ENCODE results near the gene ADD2. TPM values are rescaled to one million over a fixed set of nuclear protein-coding genes. Genes with fewer than 3 reads are reported as not detected.
"Not testable (repeated sequence)": the region's sequence is repeated elsewhere in the genome, so short reads cannot be mapped to it uniquely, and the experiment has no call there.

The ADD2 gene
- total RNA-seq, 1 donor from 2014 or later, result 0.95 TPM

DNA sequence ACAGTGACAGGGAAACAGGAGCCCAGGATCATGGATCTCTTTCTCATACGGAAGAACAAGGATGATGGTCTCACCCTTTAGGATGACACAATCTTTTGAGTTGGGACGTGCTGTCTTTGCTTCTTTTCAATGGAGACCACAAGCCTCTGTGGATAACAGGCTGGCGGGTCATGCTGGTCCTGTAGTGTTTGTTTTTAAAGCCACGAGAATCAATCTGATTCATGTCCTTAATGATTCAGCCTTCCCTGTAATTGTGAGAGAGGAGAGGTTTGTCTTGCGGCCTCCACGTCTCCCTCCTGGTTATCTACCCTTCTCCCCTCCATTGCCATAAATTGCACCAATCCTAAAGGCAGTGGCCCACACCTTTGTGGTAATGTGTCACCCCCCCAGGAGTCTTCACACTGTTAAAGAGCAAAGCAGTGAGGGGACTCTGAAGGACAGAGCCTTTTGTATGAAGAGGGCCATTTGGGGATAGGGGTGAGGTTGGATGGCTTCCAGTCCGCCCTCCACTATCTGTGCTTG lies 126.7 kb downstream of the ADD2 start:
- no peak for DNase-seq (ENCODE audit: low spot score)

DNA sequence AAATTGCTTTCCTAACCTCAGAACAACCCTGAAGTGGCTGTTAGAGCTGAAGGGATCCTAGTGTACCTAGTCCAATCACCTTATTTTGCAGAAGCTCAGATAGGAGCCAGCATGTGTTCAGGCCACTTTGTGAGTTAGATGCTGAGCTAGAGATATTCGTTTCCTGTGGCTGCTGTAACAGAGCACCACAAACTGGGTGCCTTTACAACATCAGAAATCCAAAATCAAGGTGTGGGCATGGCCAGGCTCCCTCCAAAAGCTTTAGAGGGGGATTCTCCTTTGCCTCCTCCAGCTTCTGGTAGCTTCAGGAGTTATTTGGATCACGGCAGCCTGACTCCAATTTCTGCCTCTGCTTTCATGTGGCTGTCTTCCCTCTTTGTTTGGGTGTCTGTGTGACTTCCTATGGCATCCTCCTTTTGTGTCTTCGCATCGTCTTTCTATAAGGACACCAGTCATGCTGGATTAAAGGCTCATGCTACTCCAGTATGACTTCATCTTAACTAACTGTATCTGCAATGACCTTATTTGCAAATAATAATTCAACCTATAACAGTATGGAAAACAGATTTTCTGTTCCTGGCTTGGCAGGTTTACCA lies 128.1 kb downstream of the ADD2 start:
- no peak for DNase-seq (ENCODE audit: low spot score)

DNA sequence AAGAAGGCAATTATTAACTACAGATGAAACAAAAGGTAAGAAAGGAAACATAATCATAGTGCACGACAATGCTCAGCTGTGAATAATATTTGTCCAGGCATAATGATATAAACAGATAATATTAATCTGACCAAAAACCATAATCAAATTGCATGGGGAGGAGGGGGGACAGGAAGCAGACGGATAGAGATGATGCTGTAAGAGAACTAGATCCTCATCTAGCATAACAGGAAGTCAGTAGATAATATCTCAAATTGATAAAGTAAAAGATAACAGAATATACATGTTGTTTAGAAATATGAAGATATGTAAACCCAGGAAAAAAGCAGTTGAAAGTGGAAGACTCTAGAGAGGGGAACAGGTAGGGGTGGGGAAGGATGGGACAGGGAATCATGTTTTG lies 129.4 kb downstream of the ADD2 start:
- no peak for DNase-seq (ENCODE audit: low spot score)

DNA sequence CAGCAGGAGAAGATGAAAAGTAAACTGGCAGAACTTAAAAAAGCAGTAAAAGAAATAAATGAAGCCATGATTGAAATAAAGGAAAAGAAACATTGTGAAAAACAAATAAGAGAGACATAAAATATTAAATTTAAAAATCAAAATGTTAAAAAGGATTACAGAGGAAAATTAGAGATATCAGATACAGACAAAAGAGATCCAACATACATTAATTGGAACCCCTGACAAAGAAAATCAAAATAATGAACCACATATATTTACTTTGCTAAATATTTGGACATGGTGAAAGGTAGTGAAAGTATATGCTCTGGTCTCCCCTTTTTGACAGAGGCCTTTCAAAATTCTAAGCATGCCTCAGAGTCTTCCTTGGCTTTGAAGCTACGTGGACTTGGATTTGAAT lies 134.5 kb downstream of the ADD2 start:
- no peak for DNase-seq (ENCODE audit: low spot score)

DNA sequence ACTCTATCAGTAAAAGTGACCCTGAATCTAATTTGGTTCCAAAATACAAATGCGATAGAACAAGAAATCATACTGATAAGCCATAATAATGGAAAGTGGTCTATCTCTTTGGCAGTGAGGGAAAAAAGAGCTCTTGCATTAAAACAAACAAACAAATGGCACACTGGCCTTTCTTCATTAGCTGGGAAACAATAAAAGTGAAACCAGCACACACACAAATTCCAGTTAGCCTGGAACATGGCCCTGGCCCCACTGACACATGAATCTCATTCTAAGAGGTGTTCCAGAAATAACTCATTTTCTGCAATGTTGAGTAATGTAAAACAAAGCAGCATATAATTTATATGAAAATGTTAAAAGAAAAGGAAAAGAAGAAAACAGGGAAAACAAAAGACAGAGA lies 135.0 kb downstream of the ADD2 start:
- no peak for DNase-seq (ENCODE audit: low spot score)

DNA sequence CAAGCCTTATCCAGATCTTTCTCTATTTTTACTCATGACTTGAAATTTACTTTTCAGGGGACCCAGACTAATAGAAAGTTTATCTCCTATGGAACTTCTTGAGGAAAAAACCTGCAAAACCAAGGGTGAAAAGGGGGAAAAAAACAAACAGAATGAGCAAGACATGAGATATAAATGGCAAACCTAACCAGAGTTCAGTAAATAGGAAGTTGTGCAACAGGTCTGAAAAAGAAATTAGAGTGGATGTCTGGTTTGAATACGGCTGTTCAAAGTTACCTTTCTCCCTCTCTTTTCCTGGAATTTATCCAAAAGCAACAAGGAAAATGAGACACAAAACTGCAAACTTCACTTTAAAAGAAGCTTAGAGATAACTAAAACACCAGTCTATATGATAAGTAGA lies 135.6 kb downstream of the ADD2 start:
- no peak for DNase-seq (ENCODE audit: low spot score)

DNA sequence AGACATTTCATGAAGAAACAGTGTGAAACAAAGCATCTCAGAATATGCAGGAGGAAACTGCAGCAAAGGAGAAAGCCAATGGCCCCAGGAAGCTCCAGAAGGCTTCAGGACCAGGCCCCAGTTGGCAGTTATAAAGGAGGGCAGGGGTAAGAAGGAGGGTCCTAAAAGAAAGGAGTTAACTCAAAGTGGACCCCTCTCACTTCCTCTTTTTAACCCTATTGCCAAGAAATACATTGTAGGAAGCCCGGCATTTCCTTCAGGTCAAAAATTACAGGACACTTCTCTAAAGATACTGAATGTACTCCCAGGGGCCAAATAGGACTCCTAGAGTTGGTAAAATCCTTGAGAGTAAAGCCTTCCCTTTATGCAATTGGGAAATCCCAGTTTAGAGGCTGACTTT lies 137.2 kb downstream of the ADD2 start:
- no peak for DNase-seq (ENCODE audit: low spot score)

DNA sequence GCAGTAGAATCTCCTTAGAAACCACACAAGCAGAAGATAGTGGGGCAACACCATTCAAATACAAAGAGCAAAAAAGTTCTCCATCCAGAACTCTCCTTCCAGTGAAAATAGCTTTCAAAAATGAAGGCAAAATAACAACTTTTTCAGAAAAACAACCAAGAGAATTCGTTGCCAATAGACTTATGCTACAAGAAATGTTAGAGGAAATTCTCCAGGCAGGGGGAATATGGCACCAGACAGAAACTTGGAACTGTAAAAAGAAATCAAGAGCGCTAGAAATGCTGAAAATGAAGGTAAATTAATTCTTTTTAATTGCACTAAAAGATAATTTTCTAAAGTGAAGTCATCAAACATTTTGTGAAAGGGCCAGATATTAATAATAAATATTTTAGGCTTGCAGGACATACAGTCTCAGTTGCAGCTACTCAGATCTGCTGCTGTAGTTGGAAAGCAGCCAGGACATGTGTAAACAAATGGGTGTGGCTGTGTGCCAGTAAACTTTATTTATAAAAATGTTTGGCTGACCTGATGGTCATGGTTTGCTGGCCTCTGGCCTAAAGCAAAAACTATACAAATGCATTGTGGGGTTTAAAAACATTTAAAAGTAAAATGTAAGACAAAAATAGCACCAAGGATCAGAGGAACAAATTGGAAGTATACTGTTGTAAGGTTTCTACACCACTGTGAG lies 140.6 kb downstream of the ADD2 start:
- DNase-seq (ENCODE audit: low spot score), result no peak

DNA sequence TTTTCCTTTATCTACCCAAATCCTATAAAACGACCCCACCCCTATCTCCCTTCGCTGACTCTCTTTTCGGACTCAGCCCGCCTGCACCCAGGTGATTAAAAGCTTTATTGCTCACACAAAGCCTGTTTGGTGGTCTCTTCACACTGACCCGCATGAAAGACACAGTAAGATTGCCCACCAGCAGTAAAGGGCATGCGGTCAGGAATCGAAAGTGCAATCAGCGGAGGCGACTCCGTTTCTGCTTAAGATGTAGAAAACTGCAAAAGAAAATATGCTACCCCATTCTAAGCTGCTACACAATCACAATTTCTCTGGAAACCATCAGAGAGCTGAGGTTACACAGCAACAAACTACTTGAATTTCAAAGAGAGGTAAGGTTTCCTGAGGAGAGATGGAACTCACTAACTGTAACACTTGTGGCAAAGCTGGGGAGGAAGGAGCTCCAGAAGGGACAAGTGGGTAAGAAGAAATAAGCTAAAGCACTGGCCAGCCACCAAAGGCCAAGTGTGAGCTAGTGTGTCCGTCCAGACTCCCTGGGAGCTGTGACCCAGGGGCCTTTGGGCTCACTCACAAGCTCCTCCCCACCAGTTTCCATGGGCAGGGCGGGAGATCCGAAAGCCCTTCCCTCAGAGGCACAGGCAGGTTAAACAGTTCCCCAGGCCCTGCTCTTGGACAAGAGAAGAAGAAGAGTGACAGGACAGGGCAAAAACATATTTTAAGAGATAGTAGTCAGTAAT lies 141.6 kb downstream of the ADD2 start:
- no peak for DNase-seq (ENCODE audit: low spot score)

DNA sequence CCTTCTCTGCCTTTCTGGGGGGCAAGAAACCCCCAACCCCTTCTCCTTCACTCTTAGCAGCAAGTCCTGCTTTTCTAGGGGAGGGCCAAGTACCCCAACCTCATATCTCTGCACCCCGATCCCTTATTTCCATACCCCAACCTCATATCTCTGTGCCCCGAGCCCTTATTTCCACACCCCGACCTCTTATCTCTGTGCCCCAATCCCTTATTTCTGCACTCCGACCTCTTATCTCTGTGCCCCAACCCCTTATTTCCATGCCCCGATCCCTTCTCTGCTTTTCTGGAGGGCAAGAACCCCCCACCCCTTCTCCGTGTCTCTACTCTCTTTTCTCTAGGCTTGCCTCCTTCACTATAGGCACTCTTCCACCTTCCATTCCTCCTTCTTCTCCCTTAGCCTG lies 146.5 kb downstream of the ADD2 start:
- DNase-seq (ENCODE audit: low spot score), result not testable (repeated sequence)

DNA sequence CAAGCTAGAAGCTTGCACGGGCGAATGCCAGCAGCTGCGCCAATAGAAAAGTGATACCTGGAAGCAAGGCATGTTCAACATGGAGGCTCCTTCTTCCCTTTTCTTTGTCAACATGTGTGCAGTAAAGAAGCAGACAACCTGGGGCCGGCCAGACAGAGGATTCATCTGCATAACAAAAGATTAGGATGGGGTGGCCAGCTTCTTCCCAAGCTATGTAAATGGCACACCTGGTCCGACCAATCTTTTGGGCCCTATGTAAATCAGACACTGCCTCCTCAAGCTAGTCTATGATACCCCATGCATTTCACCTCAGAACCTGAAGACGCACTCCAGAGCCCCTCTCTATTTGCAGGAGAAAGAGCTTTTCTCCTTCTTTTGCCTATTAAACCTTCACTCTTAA lies 148.0 kb downstream of the ADD2 start:
- DNase-seq (ENCODE audit: low spot score), result no peak

DNA sequence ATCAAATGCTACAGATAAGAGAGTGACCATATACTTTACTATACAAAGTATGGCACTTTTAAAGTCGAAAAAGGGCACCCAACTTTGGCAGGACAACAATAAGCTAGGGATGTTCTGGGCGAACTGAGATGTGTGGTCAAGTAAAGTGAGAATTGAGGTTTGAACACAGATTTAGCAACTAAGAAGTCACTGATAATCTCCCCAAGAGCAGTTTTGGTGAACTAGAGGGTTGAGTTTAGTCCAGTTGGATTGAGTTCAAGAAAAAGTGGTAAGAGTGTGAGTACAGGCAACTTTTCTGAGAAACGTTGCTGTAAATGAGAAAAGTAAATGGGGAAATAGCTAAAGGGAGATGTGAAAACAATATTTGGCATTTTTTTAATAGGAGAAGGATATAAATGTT lies 148.8 kb downstream of the ADD2 start:
- no peak for DNase-seq (ENCODE audit: low spot score)

DNA sequence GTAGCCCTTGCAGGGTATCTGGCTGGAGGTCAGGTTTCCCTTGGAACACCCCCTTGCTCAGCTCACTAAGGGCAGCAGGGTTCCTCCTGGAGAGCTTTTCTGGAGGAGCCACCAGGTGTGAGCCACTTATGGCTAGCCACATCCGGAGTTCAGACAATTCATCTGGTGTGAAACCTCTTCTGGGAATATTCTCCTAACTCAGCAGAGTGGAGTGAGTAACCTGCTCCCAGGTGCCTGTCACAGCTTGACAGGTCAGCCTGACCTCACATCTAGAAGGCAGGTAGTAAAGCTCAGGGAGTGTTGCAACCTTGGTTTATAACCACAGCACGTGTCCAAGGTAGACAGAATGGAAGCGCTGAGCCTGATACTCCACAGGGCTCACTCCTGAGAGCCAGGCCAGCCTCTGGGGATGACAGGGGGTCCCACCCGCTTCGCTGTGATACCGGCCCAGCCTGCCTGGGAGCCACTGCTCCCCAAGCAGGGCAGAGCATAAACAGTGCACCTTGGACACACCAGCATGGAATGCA lies 151.8 kb downstream of the ADD2 start:
- DNase-seq (ENCODE audit: low spot score), result no peak

DNA sequence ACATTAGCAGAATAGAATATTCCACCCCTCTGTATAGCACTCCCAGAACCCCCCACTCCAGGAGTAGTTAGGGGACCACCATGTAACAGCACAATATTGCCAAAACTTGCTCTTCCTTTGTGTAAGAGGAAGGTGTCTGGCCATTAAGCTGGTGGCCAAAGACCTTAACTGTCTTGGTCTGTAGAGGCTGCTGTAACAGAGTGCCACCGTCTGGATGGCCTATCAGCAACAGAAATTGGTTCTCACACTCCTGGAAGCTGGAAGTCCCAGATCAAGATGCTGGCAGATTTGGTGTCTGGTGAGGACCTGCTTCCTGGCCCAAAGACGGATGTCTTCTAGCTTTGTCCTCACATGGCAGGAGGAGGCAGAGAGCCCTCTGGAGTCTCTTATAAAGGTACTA lies 152.8 kb downstream of the ADD2 start:
- DNase-seq (ENCODE audit: low spot score), result no peak

DNA sequence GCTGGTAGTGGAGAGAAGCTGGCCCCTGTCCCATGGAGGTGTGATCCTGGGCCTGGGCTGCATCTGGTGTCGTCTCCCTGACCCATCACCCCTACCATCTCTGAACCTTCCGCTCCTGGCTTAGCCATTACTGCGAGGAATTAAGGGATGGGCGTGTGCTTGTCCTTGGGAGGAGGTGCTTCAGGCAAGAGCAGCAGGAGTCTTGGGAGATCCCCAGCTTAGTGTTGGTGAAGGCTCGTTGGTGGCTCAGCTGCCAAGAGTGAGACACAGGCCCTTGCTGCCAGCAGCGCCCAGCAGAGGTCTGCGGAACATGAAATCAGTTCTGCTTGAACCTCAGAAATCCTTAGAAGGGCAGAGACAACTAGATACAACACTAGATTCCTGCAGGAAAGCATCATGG lies 154.5 kb downstream of the ADD2 start:
- DNase-seq (ENCODE audit: low spot score), result no peak

DNA sequence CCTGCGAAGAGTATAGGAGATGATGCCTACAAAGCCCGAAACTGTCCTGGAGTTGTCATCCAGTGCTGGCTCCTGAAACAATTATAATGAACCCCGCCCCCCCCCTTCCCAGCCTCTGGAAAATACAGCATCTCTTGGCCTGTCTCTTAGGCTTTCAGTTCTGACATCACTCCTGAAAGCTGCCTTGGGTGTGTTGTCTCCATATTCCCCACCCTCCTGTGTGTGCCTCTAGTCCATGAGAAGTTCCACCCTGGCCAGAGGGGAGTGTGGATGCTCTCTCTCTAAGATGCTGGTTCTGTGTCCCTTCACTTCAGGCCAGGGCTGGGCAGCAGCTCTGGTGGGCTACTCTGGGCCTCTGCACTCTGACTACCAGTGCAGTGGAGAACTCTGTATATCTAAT lies 155.4 kb downstream of the ADD2 start:
- DNase-seq (ENCODE audit: low spot score), result no peak

DNA sequence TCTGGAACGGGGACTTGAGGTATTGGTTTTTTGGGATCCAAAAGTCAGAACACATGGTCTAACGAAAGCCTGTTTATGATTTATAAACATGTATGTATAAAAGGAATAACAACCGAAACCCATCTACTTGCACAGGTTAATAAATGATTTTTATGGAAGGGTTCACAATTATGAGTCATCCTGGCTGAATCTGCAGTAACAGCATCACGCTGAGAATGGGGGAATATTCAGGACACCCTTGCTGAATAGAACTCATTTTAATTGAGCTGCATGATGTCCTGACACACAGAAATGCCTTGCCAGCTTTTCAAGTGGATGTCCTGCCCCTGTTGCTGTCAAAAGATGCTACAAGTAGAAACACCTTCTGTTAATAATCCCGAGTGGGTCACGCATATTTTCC lies 159.6 kb downstream of the ADD2 start:
- no peak for DNase-seq (ENCODE audit: low spot score)

DNA sequence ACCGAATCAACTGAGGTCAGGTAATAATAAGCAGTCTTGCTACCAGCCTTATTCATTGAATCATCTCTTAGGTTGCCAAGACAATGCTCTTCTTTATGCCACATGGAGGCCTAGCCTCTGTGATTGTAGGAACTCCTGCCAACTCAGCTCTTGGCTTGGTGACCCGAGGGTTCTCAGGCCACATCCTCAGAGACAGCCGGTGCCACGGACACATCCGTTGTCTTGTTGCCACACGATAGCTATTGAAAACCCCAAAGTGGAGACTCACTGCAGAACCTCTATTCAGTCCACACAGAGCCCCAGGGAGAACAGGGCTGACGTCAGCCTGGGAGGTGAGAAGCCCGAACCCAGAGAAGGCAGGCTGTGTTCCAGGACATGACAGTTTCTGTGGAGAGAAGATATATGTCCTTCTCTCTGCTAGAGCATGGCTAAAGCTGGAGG lies 160.9 kb downstream of the ADD2 start:
- no peak for DNase-seq (ENCODE audit: low spot score)
